Measurements from ENCODE around the gene ACSL6.

ACSL6 gene

GRCh38 chr5:131994090-131994489 is 17.4 kb downstream of the ACSL6 start:
- no peak for DNase-seq (ENCODE audit: low spot score)
- no peak for TF ChIP-seq CTCF (IDR thresholded peaks at IDR 0.05; ENCODE audit: extremely low read depth, missing control alignments)

- no peak for TF ChIP-seq CTCF (IDR thresholded peaks at IDR 0.05; ENCODE audit: extremely low read depth, missing control alignments)
Observed at GRCh38 chr5:131993676-131994075, 17.8 kb downstream of the ACSL6 start.

GRCh38 chr5:131992370-131992769 is 19.1 kb downstream of the ACSL6 start:
- DNase-seq (ENCODE audit: low spot score): no peak
- no peak for TF ChIP-seq CTCF (IDR thresholded peaks at IDR 0.05; ENCODE audit: extremely low read depth, missing control alignments)

More at GRCh38 chr5:131993676-131994075, 17.8 kb downstream of the ACSL6 start:
- no peak for DNase-seq (ENCODE audit: low spot score)

GRCh38 chr5:131991593-131992324 is 19.7 kb downstream of the ACSL6 start:
- DNase-seq (ENCODE audit: low spot score): no peak
- no peak for TF ChIP-seq CTCF (IDR thresholded peaks at IDR 0.05; ENCODE audit: extremely low read depth, missing control alignments)

- TF ChIP-seq CTCF (IDR thresholded peaks at IDR 0.05; ENCODE audit: extremely low read depth, missing control alignments): no peak
- DNase-seq (ENCODE audit: low spot score): no peak
Observed at GRCh38 chr5:131990716-131991115, 20.7 kb downstream of the ACSL6 start.

- TF ChIP-seq CTCF (IDR thresholded peaks at IDR 0.05; ENCODE audit: extremely low read depth, missing control alignments): no peak
- no peak for DNase-seq (ENCODE audit: low spot score)
Observed at GRCh38 chr5:131988601-131989000, 22.9 kb downstream of the ACSL6 start.

- no peak for TF ChIP-seq CTCF (IDR thresholded peaks at IDR 0.05; ENCODE audit: extremely low read depth, missing control alignments)
- no peak for DNase-seq (ENCODE audit: low spot score)
Observed at GRCh38 chr5:131987251-131987650, 24.2 kb downstream of the ACSL6 start.

Data from GM20000 (cell line).